DND-41 (cell line): ENCODE measurements around the gene PGM5.

ENCODE experiments used
- EZH2 ChIP-seq: IDR thresholded peaks from 3 replicates; pipeline ENCODE4 v1.6.1; 2012; ENCODE audit warnings: borderline replicate concordance, low read depth, mild to moderate bottlenecking, moderate library complexity, low read length, inconsistent platforms; ENCODE audit not compliant: severe bottlenecking
- TF ChIP-seq, protein P1 (sequence below): IDR thresholded peaks from 2 replicates; pipeline ENCODE4 v1.5.1; 2012; ENCODE audit warnings: borderline replicate concordance, low read length, moderate library complexity, mild to moderate bottlenecking; ENCODE audit not compliant: poor library complexity, severe bottlenecking; ENCODE audit errors: extremely low read depth

DNA sequence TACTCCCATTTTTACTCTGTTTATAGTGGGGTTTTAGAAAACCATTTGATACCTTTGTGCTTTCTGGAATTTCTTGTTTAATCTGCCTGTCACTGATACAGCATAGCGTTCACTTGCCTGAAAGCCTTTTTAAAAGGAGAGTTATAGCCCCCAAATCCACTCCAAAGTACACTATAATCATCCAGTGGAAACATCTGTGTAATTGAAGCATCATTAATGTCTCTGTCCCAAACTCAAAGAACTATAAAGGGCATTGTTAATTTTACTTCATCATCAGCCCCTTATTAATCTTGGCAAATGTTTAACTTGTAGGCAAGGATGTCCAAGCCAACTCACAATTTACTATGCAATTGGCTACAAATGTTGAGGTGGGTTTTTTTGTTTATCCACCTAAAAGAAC lies 120.0 kb downstream of the PGM5 start:
- TF ChIP-seq EZH2: no peak
- TF ChIP-seq, protein P1, sequence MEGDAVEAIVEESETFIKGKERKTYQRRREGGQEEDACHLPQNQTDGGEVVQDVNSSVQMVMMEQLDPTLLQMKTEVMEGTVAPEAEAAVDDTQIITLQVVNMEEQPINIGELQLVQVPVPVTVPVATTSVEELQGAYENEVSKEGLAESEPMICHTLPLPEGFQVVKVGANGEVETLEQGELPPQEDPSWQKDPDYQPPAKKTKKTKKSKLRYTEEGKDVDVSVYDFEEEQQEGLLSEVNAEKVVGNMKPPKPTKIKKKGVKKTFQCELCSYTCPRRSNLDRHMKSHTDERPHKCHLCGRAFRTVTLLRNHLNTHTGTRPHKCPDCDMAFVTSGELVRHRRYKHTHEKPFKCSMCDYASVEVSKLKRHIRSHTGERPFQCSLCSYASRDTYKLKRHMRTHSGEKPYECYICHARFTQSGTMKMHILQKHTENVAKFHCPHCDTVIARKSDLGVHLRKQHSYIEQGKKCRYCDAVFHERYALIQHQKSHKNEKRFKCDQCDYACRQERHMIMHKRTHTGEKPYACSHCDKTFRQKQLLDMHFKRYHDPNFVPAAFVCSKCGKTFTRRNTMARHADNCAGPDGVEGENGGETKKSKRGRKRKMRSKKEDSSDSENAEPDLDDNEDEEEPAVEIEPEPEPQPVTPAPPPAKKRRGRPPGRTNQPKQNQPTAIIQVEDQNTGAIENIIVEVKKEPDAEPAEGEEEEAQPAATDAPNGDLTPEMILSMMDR: no peak
